Measurements from ENCODE around the gene MCF2L.

DNA sequence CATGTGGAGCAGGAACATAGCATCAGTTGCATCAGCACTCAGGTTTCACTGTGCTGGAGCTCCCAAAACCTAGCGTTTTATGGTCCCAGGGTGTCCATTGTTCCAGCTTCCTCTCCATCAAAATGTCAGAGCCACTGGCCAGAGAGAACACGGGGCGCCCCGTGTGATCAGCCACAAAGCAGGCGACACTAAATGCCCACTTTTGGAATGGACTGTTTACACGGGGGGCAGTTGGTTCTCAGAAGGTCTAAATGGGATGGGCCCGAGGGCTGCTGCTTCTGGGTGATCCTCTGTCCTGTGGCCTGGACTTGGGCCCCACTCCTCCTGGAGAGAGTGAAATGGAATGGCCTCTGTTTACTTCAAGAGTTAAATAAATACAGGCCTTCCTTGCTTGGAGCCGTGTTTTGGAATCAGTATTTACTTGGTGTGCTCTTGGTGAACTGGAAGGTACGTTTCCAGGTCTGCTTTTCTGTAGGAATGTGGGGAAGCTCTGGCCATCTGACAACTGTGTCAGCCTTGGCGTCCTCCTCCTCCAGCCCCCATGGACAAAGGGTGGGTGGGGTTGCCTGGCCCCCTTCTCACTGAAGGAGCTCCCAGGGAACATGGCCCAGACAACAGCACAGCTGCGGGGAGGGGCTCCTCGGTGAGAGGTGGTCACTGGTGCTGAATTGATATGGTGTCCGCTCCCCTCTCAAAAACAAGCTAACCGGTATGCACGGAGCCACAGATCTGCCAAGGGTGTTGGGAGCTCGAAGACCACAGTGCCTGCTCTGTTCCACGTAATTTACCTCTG, 16.1 kb upstream of the MCF2L start:
- TF ChIP-seq, protein P1, sequence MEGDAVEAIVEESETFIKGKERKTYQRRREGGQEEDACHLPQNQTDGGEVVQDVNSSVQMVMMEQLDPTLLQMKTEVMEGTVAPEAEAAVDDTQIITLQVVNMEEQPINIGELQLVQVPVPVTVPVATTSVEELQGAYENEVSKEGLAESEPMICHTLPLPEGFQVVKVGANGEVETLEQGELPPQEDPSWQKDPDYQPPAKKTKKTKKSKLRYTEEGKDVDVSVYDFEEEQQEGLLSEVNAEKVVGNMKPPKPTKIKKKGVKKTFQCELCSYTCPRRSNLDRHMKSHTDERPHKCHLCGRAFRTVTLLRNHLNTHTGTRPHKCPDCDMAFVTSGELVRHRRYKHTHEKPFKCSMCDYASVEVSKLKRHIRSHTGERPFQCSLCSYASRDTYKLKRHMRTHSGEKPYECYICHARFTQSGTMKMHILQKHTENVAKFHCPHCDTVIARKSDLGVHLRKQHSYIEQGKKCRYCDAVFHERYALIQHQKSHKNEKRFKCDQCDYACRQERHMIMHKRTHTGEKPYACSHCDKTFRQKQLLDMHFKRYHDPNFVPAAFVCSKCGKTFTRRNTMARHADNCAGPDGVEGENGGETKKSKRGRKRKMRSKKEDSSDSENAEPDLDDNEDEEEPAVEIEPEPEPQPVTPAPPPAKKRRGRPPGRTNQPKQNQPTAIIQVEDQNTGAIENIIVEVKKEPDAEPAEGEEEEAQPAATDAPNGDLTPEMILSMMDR (IDR thresholded peaks at IDR 0.05; ENCODE audit: low read length), result no peak
- no peak for TF ChIP-seq EZH2phosphoT487 (IDR thresholded peaks at IDR 0.05; ENCODE audit: low read length)
- no peak for TF ChIP-seq EZH2 (optimal IDR thresholded peaks at IDR 0.05; ENCODE audit: low read depth, low read length)
